RWPE1 (cell line): ENCODE data around the gene MYH3.

ENCODE experiments used
- CTCF ChIA-PET: fragments of 350-600 bp; sonication (Branson Sonifier 250); formaldehyde crosslinking; extraction: SDS; loops from one replicate; lab custom pipeline; 2021; lab: Yijun Ruan, JAX
- POLR2A ChIA-PET: fragments of 400-600 bp; formaldehyde crosslinking; extraction: SDS; loops from one replicate; lab custom pipeline; 2020; ENCODE audit warnings: antibody characterized with exemption; ENCODE audit not compliant: low non-redundant PET; lab: Yijun Ruan, JAX
- DNase-seq: peaks from one replicate; pipeline ENCODE4 v3.0.0; 2012; ENCODE audit warnings: low spot score
- H3K27ac ChIP-seq: fragments of 450-650 bp; 2 replicates; pipeline ENCODE4 v1.5.1; 2017
- TF ChIP-seq, protein P1 (sequence below): fragments of 450-650 bp; conservative IDR thresholded peaks from 2 replicates; pipeline ENCODE4 v1.5.1; 2017; ENCODE audit warnings: low read depth, mild to moderate bottlenecking

MYH3 gene

GRCh38 chr17:10687499-10687898, 30.4 kb upstream of the MYH3 start:
- POLR2A ChIA-PET, result no interaction called here
- TF ChIP-seq, protein P1, sequence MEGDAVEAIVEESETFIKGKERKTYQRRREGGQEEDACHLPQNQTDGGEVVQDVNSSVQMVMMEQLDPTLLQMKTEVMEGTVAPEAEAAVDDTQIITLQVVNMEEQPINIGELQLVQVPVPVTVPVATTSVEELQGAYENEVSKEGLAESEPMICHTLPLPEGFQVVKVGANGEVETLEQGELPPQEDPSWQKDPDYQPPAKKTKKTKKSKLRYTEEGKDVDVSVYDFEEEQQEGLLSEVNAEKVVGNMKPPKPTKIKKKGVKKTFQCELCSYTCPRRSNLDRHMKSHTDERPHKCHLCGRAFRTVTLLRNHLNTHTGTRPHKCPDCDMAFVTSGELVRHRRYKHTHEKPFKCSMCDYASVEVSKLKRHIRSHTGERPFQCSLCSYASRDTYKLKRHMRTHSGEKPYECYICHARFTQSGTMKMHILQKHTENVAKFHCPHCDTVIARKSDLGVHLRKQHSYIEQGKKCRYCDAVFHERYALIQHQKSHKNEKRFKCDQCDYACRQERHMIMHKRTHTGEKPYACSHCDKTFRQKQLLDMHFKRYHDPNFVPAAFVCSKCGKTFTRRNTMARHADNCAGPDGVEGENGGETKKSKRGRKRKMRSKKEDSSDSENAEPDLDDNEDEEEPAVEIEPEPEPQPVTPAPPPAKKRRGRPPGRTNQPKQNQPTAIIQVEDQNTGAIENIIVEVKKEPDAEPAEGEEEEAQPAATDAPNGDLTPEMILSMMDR, result no peak
- no peak for DNase-seq
- H3K27ac ChIP-seq, result no peak overlapping the region
- CTCF ChIA-PET, result no interaction called here

DNA sequence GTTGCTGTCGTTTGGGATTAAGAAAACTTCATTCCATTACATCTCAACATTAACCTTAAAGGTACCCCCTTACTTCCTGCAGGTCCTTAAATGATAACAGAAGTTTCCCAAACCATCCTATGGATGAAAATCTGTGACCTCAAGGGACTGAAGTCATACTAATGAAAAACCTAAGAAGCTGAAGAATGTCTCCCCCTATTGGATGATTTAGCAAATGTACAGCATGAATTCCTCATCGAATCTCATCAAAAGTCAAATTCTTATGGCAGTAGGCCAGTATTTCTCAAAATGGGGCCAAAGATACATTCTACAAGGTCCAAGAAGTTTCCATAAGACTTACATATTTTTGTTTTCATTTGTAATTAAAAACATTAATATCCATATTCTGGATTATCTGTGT, 26.7 kb upstream of the MYH3 start:
- ChIA-PET POLR2A (no interaction called here), CTCF (interaction anchor here (0.7 kb wide), 1 partner anchor 65 kb away, joined by 3 read pairs; no protein-coding TSS in a partner anchor)
- DNase-seq, result peak; percentile 6
- TF ChIP-seq, protein P1, result 0 out of 2 replicates have a peak, but pooled peaks have one; percentile 12
- no peak overlapping the region for H3K27ac ChIP-seq

DNA sequence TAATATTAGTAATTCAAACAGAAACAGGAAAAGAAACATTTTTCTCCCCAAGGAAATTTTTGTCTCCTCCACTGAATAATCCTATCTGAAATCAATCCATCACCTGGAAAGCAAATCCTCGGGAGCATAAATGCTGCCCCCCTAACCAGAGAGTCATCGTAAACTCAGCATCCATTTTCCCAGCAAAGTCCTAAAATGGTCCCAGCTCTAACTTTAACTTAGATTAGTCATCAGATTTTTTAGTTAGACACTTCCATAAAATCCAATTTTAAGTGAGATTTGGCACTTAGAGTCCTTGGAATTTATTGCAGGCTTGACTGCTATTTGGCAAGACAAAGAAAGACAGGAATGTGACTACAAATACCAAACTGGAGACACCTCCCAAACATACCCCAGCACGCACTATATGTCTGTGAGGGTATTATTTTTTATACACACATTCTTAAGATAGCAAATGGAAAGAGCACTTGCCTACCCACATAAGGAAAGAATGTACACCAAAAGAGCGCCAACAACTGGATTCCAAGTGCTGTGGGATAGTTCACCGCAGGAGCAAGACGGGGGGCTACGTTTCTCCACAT, 24.8 kb upstream of the MYH3 start:
- ChIA-PET POLR2A (no interaction called here), CTCF (no interaction called here)
- no peak for DNase-seq
- H3K27ac ChIP-seq, result no peak overlapping the region
- TF ChIP-seq, protein P1, result no peak

GRCh38 chr17:10674704-10675103, 17.6 kb upstream of the MYH3 start:
- TF ChIP-seq, protein P1, result no peak
- ChIA-PET CTCF (interaction anchor here (0.8 kb wide), 1 partner anchor 58 kb away, joined by 3 read pairs; no protein-coding TSS in a partner anchor), POLR2A (no interaction called here)
- DNase-seq, result no peak
- no peak overlapping the region for H3K27ac ChIP-seq

DNA sequence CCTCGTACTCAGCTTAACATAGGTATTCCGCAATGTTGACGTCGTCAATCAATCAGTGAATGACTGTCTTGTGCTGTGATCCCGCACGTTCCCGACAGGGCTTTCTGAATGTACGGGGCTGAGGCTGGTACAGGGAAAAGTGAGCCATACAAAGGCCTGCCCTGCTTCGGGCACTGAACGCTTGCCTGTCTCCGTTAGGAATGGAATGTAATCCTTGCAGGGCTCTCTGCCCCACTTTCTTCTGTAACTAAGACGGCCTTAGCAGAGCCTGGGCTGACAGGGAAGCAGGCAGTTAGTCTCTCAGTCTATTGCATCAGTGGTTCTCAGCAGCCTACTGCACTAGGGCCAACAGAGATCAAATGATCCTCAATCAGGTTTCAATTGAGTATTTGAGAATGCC, 16.2 kb upstream of the MYH3 start:
- ChIA-PET CTCF (no interaction called here), POLR2A (no interaction called here)

GRCh38 chr17:10668775-10669174, 11.7 kb upstream of the MYH3 start:
- DNase-seq, result peak; percentile 39
- TF ChIP-seq, protein P1, result no peak
- ChIA-PET CTCF (no interaction called here), POLR2A (no interaction called here)
- H3K27ac ChIP-seq, result no peak overlapping the region

More for the DNA sequence above, 16.2 kb upstream of the MYH3 start:
- no peak for DNase-seq
- no peak overlapping the region for H3K27ac ChIP-seq
- TF ChIP-seq, protein P1, result no peak
